DND-41 (cell line): ENCODE measurements around the gene HLTF.

Experiments
- EZH2 ChIP-seq: IDR thresholded peaks from 3 replicates; pipeline ENCODE4 v1.6.1; 2012; ENCODE audit warnings: borderline replicate concordance, low read depth, mild to moderate bottlenecking, moderate library complexity, low read length, inconsistent platforms; ENCODE audit not compliant: severe bottlenecking
- TF ChIP-seq, protein P1 (sequence below): IDR thresholded peaks from 2 replicates; pipeline ENCODE4 v1.5.1; 2012; ENCODE audit warnings: borderline replicate concordance, low read length, moderate library complexity, mild to moderate bottlenecking; ENCODE audit not compliant: poor library complexity, severe bottlenecking; ENCODE audit errors: extremely low read depth

DNA sequence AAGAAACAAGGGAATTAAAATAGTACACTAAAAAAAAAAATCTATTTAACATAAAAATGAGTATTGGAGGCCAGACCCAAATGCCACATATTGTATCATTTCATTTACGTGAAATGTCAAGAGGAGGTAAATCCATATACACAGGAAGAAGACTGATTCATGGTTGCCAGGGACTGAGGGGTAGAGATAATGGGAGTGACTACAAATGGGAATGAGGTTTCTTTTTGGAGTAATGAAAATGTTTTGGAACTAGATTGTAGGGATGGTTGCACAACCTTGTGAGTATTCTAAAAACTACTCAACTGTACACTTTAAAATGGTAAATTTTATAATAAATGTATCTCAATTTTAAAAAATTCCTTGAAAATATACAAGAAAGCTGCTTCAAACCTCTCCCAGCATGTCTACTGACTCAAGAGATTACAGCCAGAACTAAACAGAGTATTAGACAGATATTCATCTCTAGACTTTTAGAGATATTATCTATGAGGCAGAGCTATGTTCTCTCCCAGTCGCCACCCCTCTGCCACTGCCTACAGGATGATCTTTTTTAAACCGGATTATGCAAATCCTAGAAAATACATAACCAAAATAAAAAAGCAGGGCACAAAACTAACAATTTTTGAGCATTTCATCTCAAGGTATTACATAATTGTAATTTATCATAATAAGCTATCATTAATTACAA lies 6.2 kb downstream of the HLTF start:
- TF ChIP-seq, protein P1, sequence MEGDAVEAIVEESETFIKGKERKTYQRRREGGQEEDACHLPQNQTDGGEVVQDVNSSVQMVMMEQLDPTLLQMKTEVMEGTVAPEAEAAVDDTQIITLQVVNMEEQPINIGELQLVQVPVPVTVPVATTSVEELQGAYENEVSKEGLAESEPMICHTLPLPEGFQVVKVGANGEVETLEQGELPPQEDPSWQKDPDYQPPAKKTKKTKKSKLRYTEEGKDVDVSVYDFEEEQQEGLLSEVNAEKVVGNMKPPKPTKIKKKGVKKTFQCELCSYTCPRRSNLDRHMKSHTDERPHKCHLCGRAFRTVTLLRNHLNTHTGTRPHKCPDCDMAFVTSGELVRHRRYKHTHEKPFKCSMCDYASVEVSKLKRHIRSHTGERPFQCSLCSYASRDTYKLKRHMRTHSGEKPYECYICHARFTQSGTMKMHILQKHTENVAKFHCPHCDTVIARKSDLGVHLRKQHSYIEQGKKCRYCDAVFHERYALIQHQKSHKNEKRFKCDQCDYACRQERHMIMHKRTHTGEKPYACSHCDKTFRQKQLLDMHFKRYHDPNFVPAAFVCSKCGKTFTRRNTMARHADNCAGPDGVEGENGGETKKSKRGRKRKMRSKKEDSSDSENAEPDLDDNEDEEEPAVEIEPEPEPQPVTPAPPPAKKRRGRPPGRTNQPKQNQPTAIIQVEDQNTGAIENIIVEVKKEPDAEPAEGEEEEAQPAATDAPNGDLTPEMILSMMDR: no peak
- no peak for TF ChIP-seq EZH2
